RWPE2 (cell line): ENCODE data around the gene CENPA.

ENCODE experiments used
- ATAC-seq: fragments of 200-7000 bp; cut with Tn5 transposase; 3 replicates; pipeline ENCODE4 v1.9.1; 2021; ENCODE audit warnings: low read depth
- DNase-seq: peaks from one replicate; pipeline ENCODE4 v3.0.0-alpha.2; 2020; ENCODE audit warnings: low spot score
- H3K27ac ChIP-seq: fragments of 450-650 bp; 2 replicates; pipeline ENCODE4 v1.5.1; 2017; ENCODE audit warnings: mild to moderate bottlenecking; ENCODE audit not compliant: poor library complexity, severe bottlenecking
- H3K27me3 ChIP-seq: fragments of 250-450 bp; sonication (Bioruptor Pico); 2 replicates; pipeline ENCODE4 v1.5.1; 2021; ENCODE audit warnings: mild to moderate bottlenecking, moderate library complexity; ENCODE audit not compliant: insufficient read depth, poor library complexity, severe bottlenecking
- H3K36me3 ChIP-seq: fragments of 250-450 bp; sonication (Bioruptor Pico); 2 replicates; pipeline ENCODE4 v1.5.1; 2020; ENCODE audit warnings: low read depth, mild to moderate bottlenecking, moderate library complexity
- H3K4me1 ChIP-seq: fragments of 250-450 bp; sonication (Bioruptor Pico); 2 replicates; pipeline ENCODE4 v1.5.1; 2021; ENCODE audit warnings: mild to moderate bottlenecking, moderate library complexity; ENCODE audit not compliant: insufficient read depth, poor library complexity, severe bottlenecking
- H3K4me3 ChIP-seq: fragments of 250-450 bp; sonication (Bioruptor Pico); 2 replicates; pipeline ENCODE4 v1.5.1; 2021; ENCODE audit warnings: mild to moderate bottlenecking, moderate library complexity; ENCODE audit not compliant: severe bottlenecking
- H3K9me3 ChIP-seq: fragments of 250-450 bp; sonication (Bioruptor Pico); 2 replicates; pipeline ENCODE4 v1.5.1; 2021; ENCODE audit warnings: mild to moderate bottlenecking, moderate library complexity; ENCODE audit not compliant: severe bottlenecking
- TF ChIP-seq, protein P1 (sequence below): fragments of 450-650 bp; IDR thresholded peaks from one replicate; pipeline ENCODE4 v1.5.1; 2017; ENCODE audit warnings: mild to moderate bottlenecking, moderate library complexity; ENCODE audit not compliant: poor library complexity, severe bottlenecking

CENPA gene

DNA sequence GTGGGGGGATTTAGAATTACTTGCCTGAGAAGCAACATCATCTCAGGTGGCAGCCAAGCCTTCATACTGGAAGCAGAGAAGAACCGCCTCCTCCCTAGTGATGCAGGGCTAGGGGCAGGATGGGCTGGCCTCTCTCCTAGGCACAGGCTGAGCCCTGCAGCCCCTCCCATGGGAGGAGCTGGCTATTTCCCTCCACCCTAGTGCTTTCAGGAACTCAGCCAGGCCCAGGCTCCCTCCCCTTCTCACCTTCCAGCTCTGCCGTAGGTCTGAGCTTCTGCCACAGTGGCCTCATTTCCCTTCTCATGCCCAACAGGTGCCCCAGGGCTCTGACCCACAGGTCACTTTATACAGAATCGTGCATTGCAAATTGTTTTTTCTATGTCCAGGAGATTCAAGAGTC lies 31.0 kb downstream of the CENPA start:
- Histone ChIP-seq H3K9me3 (no peaks in the 10 kb centered on the region), H3K4me3 (no peak overlapping the region), H3K4me1 (no peaks in the 10 kb centered on the region), H3K27me3 (no peaks in the 10 kb centered on the region), H3K36me3 (no peaks in the 10 kb centered on the region), H3K27ac (no peak overlapping the region)
- DNase-seq: no peak
- peak; percentile 29; the same call in 1 of the 3 replicates for ATAC-seq
- TF ChIP-seq, protein P1, sequence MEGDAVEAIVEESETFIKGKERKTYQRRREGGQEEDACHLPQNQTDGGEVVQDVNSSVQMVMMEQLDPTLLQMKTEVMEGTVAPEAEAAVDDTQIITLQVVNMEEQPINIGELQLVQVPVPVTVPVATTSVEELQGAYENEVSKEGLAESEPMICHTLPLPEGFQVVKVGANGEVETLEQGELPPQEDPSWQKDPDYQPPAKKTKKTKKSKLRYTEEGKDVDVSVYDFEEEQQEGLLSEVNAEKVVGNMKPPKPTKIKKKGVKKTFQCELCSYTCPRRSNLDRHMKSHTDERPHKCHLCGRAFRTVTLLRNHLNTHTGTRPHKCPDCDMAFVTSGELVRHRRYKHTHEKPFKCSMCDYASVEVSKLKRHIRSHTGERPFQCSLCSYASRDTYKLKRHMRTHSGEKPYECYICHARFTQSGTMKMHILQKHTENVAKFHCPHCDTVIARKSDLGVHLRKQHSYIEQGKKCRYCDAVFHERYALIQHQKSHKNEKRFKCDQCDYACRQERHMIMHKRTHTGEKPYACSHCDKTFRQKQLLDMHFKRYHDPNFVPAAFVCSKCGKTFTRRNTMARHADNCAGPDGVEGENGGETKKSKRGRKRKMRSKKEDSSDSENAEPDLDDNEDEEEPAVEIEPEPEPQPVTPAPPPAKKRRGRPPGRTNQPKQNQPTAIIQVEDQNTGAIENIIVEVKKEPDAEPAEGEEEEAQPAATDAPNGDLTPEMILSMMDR: no peak

DNA sequence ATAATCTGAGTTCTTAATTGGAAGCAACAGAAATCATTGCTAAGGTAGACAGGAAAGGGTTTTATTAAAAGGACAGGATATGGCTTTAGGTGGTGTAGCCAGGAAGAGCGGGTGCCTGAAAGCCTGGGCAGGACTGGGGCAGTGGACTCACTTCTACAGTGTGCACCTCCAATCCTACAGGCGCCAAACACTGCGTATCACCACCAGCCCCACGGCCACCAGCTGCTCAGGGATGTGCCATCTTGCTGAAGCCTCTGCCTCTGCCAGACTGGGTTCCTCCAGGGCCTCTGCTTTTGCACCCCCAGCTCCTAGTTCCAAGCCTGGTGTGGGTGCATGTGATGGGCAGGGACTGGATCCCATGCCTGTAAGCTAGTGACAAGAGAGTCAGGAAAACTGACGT lies 32.4 kb downstream of the CENPA start:
- DNase-seq: no peak
- Histone ChIP-seq H3K36me3 (no peaks in the 10 kb centered on the region), H3K4me1 (no peaks in the 10 kb centered on the region), H3K4me3 (no peak overlapping the region), H3K9me3 (no peaks in the 10 kb centered on the region), H3K27me3 (no peaks in the 10 kb centered on the region), H3K27ac (no peak overlapping the region)
- peak; percentile 27; the same call in 1 of the 3 replicates for ATAC-seq
- TF ChIP-seq, protein P1: no peak

DNA sequence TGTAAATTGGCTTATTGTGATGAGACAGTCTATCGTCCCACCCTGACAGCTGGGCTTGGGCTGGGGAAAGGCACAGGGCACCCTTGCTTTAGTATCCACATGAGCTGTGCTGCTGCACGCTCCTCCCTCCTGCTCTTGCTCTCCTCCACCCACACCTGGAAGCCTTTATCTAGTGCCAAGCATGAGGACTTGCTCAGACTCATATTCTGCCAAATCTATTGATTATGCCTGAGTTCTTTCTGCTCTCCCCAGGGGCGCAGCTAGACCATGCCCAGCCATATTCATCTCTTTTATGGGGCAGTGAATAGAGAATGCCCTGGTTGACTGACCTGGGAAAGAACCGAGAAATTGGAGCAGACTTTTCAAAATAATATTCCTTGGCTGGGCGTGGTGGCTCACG lies 33.1 kb downstream of the CENPA start:
- no peaks in the 10 kb centered on the region for H3K9me3 ChIP-seq
- no peaks in the 10 kb centered on the region for H3K36me3 ChIP-seq
- H3K4me1 ChIP-seq: no peaks in the 10 kb centered on the region
- no peak; the same call in 2 of the 3 replicates for ATAC-seq
- no peak overlapping the region for H3K4me3 ChIP-seq
- TF ChIP-seq, protein P1: no peak
- no peak for DNase-seq
- no peaks in the 10 kb centered on the region for H3K27me3 ChIP-seq
- no peak overlapping the region for H3K27ac ChIP-seq

DNA sequence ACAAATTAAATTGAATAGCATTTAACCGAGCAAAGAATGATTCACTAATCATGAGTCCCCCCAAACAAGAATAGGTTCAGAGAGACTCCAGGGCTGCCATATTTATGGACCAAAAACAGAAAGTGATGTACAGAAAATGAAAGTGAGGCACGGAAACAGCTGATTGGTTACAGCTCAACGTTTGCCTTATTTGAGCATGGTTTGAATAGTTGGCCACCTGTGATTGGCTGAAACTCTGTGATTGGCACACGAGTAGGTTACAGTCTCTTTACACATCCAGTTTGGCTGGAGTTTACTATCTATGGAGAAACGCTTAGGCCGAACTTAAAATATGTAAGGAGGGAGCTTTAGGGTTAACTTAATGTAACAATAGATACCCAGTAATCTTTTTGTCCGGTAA lies 35.1 kb downstream of the CENPA start:
- no peak overlapping the region for H3K27ac ChIP-seq
- H3K36me3 ChIP-seq: no peaks in the 10 kb centered on the region
- no peak overlapping the region for H3K4me3 ChIP-seq
- no peak for ATAC-seq
- H3K27me3 ChIP-seq: no peaks in the 10 kb centered on the region
- H3K9me3 ChIP-seq: no peaks in the 10 kb centered on the region
- TF ChIP-seq, protein P1: no peak
- no peaks in the 10 kb centered on the region for H3K4me1 ChIP-seq
- no peak for DNase-seq

DNA sequence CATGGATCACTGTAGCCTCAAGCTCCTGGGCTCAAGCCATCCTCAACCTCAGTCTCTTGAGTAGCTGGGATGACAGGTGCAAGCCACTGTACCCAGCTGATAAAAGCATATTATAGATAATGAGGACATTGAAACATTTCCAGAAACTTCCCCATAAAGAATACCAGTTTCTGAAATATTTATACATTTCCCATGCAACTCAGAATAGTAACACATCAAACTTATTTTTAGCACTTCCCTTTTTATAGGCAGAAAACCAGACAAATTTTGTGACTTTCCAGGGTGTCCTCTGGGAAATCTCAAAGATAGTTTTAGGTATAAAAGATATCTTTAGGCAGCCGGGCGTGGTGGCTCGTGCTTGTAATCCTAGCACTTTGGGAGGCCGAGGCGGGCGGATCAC lies 37.0 kb downstream of the CENPA start:
- H3K4me1 ChIP-seq: no peaks in the 10 kb centered on the region
- H3K9me3 ChIP-seq: no peaks in the 10 kb centered on the region
- no peak overlapping the region for H3K4me3 ChIP-seq
- H3K27ac ChIP-seq: no peak overlapping the region
- DNase-seq (no peak), ATAC-seq (no peak)
- no peaks in the 10 kb centered on the region for H3K36me3 ChIP-seq
- H3K27me3 ChIP-seq: no peaks in the 10 kb centered on the region
- TF ChIP-seq, protein P1: no peak
